Mesothelial cell of epicardium (in vitro differentiated cells): ENCODE data around the gene C6orf62. TPM values are rescaled to one million over a fixed set of nuclear protein-coding genes. Genes with fewer than 3 reads are reported as not detected.

ENCODE experiments used
- DNase-seq, 2 experiments: peaks; one replicate each; pipeline ENCODE4 v3.0.0; 2021; ENCODE audit warnings: low spot score in 2 of 2; ENCODE audit not compliant: unreplicated experiment in 2 of 2
- H3K27ac Mint-ChIP-seq: 2 replicates; pipeline ENCODE4 v1.8.0; 2021; ENCODE audit warnings: mixed read lengths
- H3K27me3 Mint-ChIP-seq: 2 replicates; pipeline ENCODE4 v1.8.0; 2021; ENCODE audit warnings: low read depth, mixed read lengths
- H3K36me3 Mint-ChIP-seq: 2 replicates; pipeline ENCODE4 v1.8.0; 2021; ENCODE audit warnings: mixed read lengths
- H3K4me1 Mint-ChIP-seq: 2 replicates; pipeline ENCODE4 v1.8.0; 2021; ENCODE audit warnings: mixed read lengths
- H3K4me3 Mint-ChIP-seq: 2 replicates; pipeline ENCODE4 v1.8.0; 2021; ENCODE audit warnings: mild to moderate bottlenecking, moderate library complexity, mixed read lengths
- H3K9me3 Mint-ChIP-seq: 2 replicates; pipeline ENCODE4 v1.8.0; 2021; ENCODE audit warnings: mixed read lengths
- total RNA-seq: library from RNA; stranded (reverse); gene quantifications from 3 replicates; pipeline ENCODE4 v1.2.1, GENCODE V29; 2021
- TF ChIP-seq, protein P1 (sequence below): fragments of 200-600 bp; sonication (generic); IDR thresholded peaks from one replicate; pipeline ENCODE4 v1.5.0; 2021; ENCODE audit warnings: antibody characterized with exemption; ENCODE audit not compliant: unreplicated experiment

The C6orf62 gene
- total RNA-seq, 1 donor from 2014 or later, result 61.9 TPM

GRCh38 chr6:24690593-24690992 lies 28.4 kb downstream of the C6orf62 start:
- Mint-ChIP-seq H3K4me3 (no peak overlapping the region), H3K9me3 (no peaks in the 10 kb centered on the region), H3K27ac (no peak overlapping the region), H3K27me3 (no peaks in the 10 kb centered on the region), H3K36me3 (peaks cover 8% of the 10 kb centered on the region), H3K4me1 (no peaks in the 10 kb centered on the region)
- DNase-seq, result no peak
- TF ChIP-seq, protein P1, sequence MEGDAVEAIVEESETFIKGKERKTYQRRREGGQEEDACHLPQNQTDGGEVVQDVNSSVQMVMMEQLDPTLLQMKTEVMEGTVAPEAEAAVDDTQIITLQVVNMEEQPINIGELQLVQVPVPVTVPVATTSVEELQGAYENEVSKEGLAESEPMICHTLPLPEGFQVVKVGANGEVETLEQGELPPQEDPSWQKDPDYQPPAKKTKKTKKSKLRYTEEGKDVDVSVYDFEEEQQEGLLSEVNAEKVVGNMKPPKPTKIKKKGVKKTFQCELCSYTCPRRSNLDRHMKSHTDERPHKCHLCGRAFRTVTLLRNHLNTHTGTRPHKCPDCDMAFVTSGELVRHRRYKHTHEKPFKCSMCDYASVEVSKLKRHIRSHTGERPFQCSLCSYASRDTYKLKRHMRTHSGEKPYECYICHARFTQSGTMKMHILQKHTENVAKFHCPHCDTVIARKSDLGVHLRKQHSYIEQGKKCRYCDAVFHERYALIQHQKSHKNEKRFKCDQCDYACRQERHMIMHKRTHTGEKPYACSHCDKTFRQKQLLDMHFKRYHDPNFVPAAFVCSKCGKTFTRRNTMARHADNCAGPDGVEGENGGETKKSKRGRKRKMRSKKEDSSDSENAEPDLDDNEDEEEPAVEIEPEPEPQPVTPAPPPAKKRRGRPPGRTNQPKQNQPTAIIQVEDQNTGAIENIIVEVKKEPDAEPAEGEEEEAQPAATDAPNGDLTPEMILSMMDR, result no peak

DNA sequence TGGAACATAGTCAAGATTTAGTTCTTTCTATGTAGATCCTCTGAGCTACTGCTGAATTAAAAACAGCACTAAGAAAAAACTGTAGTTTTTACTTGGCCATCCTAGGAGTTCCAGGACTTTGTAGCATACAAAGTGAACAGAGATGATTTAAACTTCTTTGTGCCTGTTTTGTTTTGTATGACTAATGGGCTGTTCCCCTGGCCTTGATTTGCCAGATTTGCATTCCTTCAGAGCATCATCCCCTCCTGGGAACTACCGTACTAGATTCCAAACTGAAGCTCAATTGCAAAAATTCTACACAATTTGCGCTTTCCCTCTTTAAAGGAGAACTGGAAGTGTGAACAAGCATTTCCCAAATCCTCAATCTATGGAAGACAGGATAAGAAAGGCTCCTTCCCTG lies 29.0 kb downstream of the C6orf62 start:
- Mint-ChIP-seq H3K9me3 (no peaks in the 10 kb centered on the region), H3K27me3 (no peaks in the 10 kb centered on the region)
- TF ChIP-seq, protein P1, result no peak

GRCh38 chr6:24686946-24687345 lies 32.0 kb downstream of the C6orf62 start:
- Mint-ChIP-seq H3K4me1 (no peaks in the 10 kb centered on the region), H3K9me3 (no peaks in the 10 kb centered on the region), H3K27me3 (no peaks in the 10 kb centered on the region), H3K4me3 (no peak overlapping the region), H3K27ac (no peak overlapping the region), H3K36me3 (peaks cover 13% of the 10 kb centered on the region)
- TF ChIP-seq, protein P1, result no peak
- no peak for DNase-seq

More for the DNA sequence above, 29.0 kb downstream of the C6orf62 start:
- H3K4me1 Mint-ChIP-seq, result no peaks in the 10 kb centered on the region
- DNase-seq, result no peak
- H3K27ac Mint-ChIP-seq, result no peak overlapping the region
- H3K36me3 Mint-ChIP-seq, result peaks cover 8% of the 10 kb centered on the region
- no peak overlapping the region for H3K4me3 Mint-ChIP-seq

GRCh38 chr6:24686408-24686807 lies 32.5 kb downstream of the C6orf62 start:
- Mint-ChIP-seq H3K9me3 (peaks cover 3% of the 10 kb centered on the region), H3K36me3 (peaks cover 16% of the 10 kb centered on the region), H3K4me3 (no peak overlapping the region), H3K4me1 (no peaks in the 10 kb centered on the region), H3K27ac (no peak overlapping the region), H3K27me3 (no peaks in the 10 kb centered on the region)
- DNase-seq, result no peak
- TF ChIP-seq, protein P1, result no peak

DNA sequence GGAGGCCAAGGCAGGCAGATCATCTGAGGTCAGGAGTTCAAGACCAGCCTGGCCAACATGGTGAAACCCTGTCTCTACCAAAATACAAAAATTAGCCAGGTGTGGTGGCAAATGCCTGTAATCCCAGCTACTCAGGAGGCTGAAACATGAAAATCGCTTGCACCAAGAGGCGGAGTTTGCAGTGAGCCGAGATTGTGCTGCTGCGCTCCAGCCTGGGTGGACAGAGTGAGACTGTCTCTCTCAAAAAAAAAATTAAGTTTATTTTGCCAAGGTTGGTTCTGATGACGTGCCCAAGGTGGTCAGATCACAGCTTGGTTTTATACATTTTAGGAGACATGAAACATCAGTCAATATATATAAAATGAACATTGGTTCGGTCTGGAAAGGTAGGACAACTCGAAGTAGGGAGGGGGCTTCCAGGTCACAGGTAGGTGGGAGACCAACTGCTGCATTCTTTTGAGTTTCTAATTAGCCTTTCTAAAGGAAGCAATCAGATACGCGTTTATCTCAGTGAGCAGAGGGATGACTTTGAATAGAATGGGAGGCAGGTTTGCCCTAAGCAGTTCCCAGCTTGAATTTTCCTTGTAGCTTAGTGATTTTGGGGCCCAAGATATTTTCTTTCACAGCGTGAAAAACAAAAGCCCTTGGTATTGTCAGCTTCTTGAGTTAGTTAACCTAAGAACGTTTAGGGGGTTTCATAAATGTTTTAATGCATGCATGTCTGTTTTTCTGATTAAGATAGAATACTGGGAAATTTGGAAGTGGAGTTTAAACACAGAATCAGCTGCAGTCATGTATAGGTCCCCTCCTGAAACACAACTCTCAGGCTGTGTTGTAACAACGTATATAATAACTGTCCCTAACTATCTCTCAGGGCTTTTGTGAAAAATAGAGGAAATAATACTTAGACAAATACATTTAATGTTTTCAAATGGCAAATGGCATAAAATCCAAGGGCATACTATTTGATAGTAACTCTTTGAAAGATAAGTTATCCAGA lies 35.4 kb downstream of the C6orf62 start:
- no peak overlapping the region for H3K27ac Mint-ChIP-seq
- DNase-seq, result no peak
- peaks cover 20% of the 10 kb centered on the region for H3K36me3 Mint-ChIP-seq
- H3K4me1 Mint-ChIP-seq, result no peaks in the 10 kb centered on the region
- H3K4me3 Mint-ChIP-seq, result no peak overlapping the region
- peaks cover 4% of the 10 kb centered on the region for H3K9me3 Mint-ChIP-seq
- no peaks in the 10 kb centered on the region for H3K27me3 Mint-ChIP-seq
- TF ChIP-seq, protein P1, result no peak
